Fibroblast of peridontal ligament (primary cell): Measurements from ENCODE around the gene NFE2L3.

ENCODE experiments used
- DNase-seq: peaks from one replicate; pipeline ENCODE4 v3.0.0-alpha.2; 2010; ENCODE audit errors: extremely low read depth

Gene NFE2L3

DNA sequence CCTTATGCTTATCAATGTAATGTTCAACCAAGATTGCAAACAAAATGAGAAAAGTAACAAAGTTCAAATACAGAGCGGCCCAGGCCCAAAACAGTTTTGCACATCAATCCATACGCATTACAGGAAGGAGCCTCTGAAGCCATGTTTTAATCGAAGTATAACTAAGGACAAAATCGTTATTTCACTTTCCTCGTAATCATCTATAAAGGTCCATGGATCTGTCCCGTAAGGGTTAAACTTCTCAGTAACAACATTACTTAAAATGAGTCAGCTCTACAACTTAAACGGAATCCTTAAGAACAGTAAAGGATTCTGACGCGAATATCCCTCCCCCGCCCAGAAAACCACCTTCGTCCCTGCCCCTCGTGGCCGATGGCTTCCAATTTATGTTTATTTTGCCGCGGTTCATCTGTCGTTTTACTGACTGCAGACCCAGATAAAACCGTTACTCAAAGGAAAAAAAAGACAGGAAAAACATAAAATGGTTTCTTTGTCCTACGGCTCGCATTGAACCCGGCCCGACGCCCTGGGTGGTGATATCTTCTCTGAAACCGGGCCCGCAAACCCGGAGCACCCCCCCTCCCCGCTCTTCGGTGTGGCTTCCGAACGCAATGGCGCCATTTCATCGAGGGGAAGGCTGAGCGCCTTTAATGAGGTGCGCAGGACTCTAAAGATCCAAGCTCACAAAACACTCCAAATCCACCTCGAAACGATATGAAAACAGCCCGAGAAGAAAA, 47.5 kb downstream of the NFE2L3 start:
- peak; percentile 53 for DNase-seq

DNA sequence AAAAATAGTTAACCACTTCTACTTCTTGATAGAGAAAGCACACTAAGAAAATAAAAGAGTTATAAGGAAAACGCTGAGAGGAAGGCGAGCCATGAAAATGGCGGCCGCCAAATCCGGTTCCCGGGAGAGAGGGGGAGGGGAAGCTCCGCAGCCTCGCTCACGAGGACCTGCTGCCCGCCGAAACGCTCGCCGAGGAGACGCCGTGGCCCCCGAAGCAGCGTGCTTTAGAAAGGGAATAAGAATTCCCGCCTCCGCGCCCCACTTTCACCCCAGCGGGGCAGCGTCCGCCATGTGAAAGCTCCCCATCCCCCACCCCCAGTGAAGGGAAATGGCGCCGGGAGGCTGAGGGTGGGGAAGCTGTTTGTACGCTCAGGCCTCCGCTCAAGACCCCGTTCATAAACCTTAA, 48.0 kb downstream of the NFE2L3 start:
- DNase-seq = peak; percentile 46

DNA sequence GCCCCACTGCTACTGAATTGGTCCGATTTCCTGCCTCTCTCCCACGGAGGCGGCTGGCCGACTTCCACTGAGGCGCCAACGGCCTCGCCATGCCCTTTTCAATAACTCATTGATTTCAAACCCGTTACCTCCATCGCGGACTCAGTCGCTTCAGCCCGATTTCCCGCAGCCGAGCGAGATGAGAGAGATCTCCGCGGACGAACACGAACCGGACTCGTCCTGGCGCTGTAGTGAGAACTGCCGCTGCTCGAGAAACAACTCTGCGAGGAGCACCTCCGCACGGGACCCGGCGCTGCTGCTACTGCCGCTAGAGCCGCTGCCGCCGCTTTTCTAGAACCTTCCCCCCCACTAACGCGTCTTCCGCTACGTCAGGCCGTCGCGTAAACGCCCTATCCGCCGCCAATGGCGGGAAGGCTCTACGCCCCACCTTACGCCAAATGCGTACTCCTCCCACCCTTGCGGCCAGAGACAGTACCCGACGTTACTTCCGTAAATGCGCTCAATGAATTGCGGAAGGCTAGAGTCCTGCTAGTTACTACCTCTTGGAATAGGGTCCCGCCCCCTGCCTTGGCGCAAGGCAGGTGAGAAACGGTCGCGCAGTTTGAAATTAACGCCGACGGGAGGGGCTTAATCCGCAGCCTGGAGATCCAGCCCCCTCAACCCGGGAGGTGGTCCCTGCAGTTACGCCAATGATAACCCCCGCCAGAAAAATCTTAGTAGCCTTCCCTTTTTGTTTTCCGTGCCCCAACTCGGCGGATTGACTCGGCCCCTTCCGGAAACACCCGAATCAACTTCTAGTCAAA, 48.6 kb downstream of the NFE2L3 start, which contains the start of gene HNRNPA2B1:
Gene HNRNPA2B1 (minus strand): TSS at position 303 of the 803 bp plus-strand sequence. CDS start 169 bp downstream, at position 134.
- peak; percentile 98 for DNase-seq

DNA sequence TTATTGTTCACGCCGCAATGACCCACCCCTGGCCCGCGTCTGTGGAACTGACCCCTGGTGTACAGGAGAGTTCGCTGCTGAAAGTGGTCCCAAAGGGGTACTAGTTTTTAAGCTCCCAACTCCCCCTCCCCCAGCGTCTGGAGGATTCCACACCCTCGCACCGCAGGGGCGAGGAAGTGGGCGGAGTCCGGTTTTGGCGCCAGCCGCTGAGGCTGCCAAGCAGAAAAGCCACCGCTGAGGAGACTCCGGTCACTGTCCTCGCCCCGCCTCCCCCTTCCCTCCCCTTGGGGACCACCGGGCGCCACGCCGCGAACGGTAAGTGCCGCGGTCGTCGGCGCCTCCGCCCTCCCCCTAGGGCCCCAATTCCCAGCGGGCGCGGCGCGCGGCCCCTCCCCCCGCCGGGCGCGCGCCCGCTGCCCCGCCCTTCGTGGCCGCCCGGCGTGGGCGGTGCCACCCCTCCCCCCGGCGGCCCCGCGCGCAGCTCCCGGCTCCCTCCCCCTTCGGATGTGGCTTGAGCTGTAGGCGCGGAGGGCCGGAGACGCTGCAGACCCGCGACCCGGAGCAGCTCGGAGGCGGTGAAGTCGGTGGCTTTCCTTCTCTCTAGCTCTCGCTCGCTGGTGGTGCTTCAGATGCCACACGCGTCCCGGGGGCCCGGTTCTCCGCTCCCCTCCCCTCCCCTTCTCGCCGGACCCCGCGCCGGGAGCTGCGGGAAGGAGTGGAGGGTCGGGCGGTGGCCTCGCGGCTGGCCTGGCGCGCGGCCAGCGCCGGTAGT, 49.4 kb downstream of the NFE2L3 start, which contains the start of gene CBX3:
Gene CBX3 (plus strand): TSS at position 499 of the 772 bp plus-strand sequence. CDS start 1,254 bp downstream, outside the sequence.
- DNase-seq = peak; percentile 54

DNA sequence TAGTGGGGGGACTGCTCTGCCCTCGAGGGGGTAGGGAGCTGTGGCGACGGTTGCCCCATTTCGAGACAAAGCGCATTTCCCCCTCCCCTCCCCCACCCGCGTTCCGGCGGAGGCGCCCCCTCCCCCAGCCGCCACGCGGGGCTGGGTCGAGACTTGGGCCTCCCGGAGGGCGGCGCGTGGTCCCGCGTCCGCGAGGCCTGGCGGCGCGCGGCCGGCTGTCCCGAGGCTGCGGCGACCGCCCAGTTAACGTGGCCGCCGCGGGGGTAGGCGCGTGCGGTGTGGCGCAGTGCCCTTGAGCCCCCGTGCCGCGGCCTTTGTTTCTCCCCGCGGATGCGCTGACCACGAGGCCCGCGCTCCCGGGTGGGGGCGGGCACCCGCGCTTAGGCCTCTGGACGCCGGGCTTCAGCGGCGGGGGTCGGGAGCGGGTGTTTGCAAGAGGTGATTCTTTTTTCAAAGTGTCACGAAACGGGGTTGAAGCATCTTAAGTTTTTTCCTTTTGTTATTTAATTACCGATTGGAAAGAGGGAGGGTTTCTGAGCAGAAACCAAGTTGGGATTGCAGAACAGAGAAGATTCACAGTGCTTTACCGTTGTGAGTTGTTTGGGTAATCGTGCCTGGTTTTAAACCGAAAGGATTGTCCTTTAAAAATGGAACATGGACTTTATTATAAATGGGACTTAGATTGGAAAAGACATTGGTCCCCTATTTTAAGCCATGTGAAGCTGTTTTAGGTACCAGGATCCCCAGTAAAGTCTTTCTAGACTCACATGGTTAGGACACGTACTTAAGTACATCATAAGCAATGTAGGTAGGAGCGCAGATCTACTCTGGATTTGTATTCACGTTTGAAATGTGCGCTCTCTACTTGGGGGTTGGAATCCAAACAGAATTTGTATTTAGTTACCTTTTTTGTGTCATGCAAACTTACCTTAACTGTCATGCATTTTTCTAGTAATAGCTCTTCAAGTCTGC, 50.3 kb downstream of the NFE2L3 start:
- DNase-seq = peak; percentile 42

DNA sequence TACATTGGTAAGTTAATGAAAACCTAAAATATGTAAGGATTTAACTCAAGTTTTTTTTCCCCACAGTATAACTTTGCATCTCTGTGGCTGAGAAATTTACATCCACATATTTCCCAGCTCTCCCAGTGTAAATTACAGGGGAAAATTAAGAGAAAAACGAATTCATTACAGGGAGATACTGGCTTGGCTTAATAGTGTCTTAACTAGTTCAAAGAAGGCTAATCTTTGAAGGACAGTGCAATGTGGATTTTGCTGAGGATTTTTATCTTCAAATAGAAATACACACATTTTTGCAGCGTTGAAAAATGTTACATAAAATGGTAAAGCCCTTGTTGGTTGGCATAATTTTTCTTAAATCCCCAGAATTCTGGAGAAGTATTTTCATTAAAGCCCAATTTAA, 51.0 kb downstream of the NFE2L3 start:
- no peak for DNase-seq

DNA sequence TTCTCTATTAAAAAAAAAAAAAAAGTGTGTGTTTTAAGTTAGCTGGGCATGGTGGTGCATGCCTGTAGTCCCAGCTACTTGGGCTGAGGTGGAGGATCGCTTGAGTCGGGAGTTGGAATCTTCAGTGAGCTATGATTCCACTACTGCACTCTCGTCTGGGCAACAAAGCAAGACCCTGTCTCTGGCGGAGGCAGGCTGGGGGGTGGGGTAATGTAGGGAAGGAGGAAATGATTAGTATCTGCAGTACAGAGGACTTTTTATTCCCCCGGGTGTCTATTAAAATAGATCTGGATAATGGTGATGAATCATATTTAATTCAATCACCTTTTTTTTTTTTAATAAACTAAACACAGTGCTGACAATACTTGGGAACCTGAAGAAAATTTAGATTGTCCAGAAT, 56.0 kb downstream of the NFE2L3 start:
- no peak for DNase-seq

DNA sequence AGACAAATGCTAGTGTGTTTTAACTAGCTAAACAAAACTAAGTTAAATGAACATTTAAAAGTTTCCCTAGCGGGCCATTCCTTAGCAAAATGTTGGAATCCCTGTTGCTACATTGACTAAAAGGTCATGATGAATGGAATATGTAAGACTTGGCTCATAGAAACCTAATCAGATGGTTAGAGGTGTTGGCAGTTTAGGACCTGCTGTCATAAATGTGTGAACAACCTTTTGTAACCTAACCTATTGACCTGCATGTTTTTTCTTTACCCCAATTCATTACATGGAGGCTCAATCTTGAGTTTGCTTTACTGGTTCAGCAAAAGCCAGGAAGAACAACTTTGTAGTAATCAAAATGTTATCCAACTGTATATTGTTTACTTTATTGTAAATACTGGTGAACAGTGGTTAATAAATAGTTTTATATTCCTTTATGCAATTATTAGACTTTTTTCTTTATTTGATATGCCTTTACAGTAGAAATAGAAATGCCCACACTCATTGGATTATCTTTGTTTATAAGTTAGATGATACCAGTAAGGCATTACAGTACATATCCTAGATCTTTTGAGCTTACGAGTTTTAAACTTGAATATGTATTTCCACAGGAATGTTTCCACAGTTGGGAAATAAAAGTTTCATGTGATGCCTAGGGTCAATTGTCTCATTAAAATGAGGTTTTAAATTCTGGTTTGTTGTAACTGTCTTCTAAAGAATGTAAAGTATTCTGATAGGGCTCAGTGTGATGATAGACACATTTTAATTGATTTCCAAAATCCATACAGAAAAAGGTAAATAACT, 61.1 kb downstream of the NFE2L3 start:
- no peak for DNase-seq

DNA sequence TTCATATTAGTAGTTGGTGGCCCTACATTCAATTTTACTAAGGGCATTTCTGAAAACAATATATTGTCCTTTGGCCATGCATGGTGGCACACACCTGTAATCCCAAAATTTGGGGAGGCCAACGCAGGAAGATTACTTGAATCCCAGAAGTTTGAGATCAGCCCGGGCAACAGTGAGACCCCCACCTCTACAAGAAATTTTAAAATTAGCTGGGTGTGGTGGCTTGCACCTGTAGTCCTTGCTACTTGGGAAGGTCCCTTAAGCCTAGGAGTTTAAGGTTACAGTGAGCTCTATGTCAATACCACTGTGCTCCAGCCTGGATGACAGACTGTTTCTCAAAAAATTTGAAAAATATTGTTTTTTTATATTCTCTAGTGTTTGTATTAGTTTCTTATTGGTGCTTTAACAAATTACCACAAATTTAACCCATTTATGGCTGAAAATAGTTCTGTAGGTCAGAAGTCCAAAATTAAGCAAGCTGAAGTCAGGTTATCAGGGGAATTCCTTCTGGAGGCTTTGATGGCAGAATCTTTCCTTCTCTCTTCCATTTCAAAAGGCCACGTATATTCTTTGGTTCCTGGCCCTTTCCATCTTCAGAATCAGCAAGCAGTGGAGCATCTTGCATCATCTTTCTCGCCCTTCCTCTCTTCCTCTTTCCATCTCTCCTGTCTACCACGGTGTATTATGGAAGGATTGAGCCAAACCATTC, 62.0 kb downstream of the NFE2L3 start:
- DNase-seq = no peak

DNA sequence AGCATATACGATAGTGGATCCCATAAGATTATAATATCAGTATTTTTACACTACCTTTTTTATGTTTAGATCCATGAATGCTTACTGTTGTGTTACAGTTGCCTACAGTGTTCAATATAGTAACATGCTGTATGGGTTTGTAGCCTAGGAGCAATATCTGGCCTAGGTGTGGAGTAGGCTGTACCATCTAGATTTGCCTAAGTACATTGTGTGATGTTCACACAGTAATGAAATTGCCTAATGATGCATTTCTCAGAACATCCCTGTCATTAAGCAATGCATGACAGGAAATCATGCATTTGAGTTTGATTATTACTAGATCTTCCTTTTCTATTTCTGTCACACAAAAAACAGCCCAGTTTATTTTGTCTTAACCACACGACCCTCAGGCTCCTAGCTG, 64.1 kb downstream of the NFE2L3 start:
- DNase-seq = no peak

DNA sequence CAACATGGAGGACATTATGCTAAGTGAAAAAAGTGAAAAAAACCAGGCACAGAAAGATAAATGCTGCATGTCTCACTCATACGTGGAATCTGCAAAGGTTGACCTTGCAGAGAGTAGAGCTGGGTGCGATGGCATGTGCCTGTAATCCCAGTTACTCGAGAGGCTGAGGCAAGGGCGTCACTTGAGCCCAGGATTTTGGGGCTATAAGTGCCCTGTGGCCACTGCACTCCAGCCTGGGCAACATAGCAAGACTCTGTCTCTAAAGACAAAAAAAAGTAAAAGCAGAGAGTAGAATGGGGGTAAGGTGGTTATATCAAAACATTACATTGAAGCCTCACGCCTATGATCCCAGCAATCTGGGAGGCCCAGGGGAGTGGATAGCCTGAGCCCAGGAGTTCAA, 72.4 kb downstream of the NFE2L3 start:
- no peak for DNase-seq

DNA sequence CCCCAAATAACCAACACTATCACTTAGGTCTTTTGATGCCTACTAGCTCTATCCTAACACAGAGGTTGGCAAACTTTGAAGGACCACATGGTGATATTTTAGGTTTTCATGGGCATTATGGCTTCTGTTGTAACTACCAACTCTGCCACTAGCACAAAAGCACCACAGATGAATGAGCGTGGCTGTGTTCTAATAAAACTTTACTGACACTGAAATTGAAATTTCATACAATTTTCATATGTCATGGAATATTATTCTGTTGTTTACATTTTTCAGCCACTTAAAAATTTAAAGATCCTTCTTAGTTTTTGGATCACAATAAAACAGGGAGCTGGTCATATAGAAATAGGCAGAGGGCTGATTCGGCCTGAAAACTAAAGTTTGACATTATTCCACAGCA, 76.0 kb downstream of the NFE2L3 start:
- DNase-seq = no peak

DNA sequence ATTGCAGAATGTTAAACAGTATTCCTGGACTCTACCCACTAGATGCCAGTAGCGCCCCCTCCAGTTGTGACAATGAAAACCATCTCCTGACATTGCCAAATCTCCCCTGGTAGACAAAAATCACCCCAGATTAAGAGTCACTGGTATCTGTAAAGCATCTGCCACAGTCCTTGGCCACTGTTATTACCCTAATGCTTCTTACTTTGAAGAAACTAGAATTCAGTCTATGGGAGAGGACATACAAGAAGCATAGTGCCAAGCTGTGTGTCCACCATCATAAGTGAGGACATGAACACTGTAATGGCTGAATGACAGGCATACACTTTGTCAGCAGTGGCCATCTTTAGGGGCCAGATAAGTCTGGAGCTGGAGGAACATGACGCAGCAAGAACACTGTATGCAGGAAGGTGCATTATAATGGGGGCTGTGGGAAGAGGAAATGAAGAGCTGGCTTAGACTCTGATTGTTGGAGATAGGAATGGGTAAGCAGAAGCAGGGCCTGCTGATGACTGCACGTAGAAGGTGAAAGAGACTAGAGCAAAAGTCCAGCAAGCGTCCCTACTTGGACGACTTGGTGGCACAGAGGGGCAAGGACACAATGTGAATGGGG, 82.0 kb downstream of the NFE2L3 start:
- DNase-seq = no peak
